ENCODE results near the gene NTSR1. TPM values are rescaled to one million over a fixed set of nuclear protein-coding genes. Genes with fewer than 3 reads are reported as not detected.
A peak's percentile ranks its signal among the peaks of the same experiment; 100 is the strongest.

Gene NTSR1
- total RNA-seq, 1 experiment from 2014 or later: 4.5 TPM

DNA sequence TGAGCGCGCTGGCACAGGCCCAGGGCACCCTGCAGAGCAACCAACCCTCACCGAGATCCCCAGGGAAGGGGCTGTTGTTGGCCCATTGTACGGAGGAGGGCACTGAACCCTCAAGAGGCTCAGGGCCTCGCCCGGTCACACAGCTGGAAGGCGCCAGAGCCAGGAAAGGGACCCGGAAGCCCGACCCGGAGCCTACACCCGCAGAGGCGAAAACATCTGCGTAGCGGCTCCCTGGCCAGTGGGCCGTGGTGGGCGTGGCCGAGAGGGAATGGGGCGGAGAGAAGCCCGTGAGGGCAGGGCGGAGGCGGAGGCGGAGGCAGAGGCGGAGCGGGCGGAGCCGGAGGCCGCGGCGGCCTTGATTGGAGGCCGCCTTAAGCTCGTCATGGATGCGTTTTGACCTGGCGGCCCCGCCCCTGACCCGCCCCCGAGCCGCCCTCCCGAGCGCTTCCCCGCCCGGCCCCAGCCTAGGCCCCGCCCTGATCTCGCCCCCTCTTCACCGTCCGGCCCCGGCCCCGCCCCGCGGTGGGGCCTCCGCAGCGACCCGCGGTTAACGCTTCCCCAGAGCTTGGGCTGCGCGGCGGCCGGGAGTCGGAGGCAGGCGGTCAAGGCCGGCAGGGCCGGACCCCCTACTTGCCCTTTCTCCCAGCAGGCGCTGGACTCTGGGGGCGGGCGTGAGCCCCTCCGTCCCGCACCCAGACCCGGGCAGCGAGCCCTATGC lies 85.5 kb downstream of the NTSR1 start:
- TF ChIP-seq, protein P1, sequence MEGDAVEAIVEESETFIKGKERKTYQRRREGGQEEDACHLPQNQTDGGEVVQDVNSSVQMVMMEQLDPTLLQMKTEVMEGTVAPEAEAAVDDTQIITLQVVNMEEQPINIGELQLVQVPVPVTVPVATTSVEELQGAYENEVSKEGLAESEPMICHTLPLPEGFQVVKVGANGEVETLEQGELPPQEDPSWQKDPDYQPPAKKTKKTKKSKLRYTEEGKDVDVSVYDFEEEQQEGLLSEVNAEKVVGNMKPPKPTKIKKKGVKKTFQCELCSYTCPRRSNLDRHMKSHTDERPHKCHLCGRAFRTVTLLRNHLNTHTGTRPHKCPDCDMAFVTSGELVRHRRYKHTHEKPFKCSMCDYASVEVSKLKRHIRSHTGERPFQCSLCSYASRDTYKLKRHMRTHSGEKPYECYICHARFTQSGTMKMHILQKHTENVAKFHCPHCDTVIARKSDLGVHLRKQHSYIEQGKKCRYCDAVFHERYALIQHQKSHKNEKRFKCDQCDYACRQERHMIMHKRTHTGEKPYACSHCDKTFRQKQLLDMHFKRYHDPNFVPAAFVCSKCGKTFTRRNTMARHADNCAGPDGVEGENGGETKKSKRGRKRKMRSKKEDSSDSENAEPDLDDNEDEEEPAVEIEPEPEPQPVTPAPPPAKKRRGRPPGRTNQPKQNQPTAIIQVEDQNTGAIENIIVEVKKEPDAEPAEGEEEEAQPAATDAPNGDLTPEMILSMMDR (IDR thresholded peaks at IDR 0.05; ENCODE audit: unreplicated experiment): no peak
- Mint-ChIP-seq H3K9me3 (ENCODE audit: unreplicated experiment) (no peaks in the 10 kb centered on the region), H3K27me3 (ENCODE audit: insufficient read depth, unreplicated experiment) (no peaks in the 10 kb centered on the region), H3K27ac (ENCODE audit: low read depth, unreplicated experiment) (peak overlapping the region; percentile 87), H3K4me1 (ENCODE audit: insufficient read depth, unreplicated experiment) (peaks cover 17% of the 10 kb centered on the region), H3K36me3 (ENCODE audit: insufficient read depth, unreplicated experiment) (peaks cover 11% of the 10 kb centered on the region), H3K4me3 (ENCODE audit: unreplicated experiment) (peak overlapping the region; percentile 76)
- ChIA-PET CTCF (interaction anchor here (0.6 to 7.8 kb wide), 10 partner anchors 10 to 479 kb away, joined by 3 to 85 read pairs (median 4); no protein-coding TSS in a partner anchor), POLR2A (interaction anchor here (0.7 to 4.2 kb wide), 33 partner anchors 11 to 728 kb away, joined by 3 to 44 read pairs (median 5); partner anchors contain the start of genes DIDO1, GID8, OGFR and RPS21)
- peak; percentile 94 for DNase-seq (ENCODE audit: unreplicated experiment)
- intact Hi-C loops (cut with micrococcal nuclease): loop anchor here (2.0 kb wide), 1 partner anchor 491 kb away; the partner anchor contains the start of gene ADRM1
- no TSS peak for BruUV-seq (replicated peaks)

GRCh38 chr20:62795023-62795761 lies 86.6 kb downstream of the NTSR1 start:
- Mint-ChIP-seq H3K4me3 (ENCODE audit: unreplicated experiment) (peak overlapping the region; percentile 76), H3K36me3 (ENCODE audit: insufficient read depth, unreplicated experiment) (peaks cover 17% of the 10 kb centered on the region), H3K4me1 (ENCODE audit: insufficient read depth, unreplicated experiment) (peaks cover 17% of the 10 kb centered on the region), H3K27ac (ENCODE audit: low read depth, unreplicated experiment) (no peak overlapping the region), H3K27me3 (ENCODE audit: insufficient read depth, unreplicated experiment) (no peaks in the 10 kb centered on the region), H3K9me3 (ENCODE audit: unreplicated experiment) (no peaks in the 10 kb centered on the region)
- ChIA-PET CTCF (interaction anchor here (0.7 to 7.8 kb wide), 6 partner anchors 9 to 92 kb away, joined by 3 to 85 read pairs (median 4); no protein-coding TSS in a partner anchor), POLR2A (interaction anchor here (0.8 to 4.2 kb wide), 30 partner anchors 10 to 432 kb away, joined by 3 to 44 read pairs (median 6); partner anchors contain the start of genes DIDO1, GID8, OGFR and RPS21)
- TF ChIP-seq, protein P1 (IDR thresholded peaks at IDR 0.05; ENCODE audit: unreplicated experiment): no peak
- peak; percentile 57 for DNase-seq (ENCODE audit: unreplicated experiment)
- intact Hi-C loops (cut with micrococcal nuclease): loop anchor here (2.0 kb wide), 1 partner anchor 492 kb away; the partner anchor contains the start of gene ADRM1
- no TSS peak for BruUV-seq (replicated peaks)

DNA sequence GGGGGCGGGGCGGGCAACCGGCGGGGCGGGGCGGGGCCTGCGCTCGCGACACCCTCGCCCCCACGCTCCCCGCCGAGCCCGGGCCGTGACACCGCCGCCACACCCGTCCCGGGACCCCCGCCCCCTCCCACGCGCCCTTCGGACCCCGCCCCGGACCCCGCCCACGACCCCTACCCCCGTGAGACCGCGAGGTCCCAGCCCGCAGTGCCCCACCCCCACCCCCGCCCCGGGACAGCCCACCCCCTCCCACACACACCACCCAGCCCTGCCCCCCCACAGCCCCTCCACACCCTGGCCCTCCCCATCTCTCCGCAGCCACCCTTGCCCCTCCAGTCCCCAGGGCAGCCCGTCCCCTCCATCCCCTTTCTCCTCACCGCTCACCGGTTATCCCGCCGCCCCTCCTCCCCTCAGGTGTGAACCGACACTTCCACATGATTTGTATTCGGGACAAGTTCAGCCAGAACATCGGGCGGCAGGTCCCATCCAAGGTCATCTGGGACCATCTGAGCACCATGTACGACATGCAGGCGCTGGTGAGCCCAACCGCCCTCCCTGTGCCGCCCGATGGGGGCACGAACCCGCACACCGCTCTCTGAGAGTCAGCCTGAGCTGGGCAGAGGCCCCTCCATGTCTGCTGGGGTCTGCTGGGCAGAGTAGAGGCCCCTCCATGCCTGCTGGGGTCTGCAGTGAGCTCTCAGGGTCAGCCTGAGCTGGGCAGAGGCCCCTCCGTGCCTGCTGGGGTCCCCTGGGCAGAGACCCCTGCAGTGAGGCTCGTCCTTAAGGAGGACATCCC lies 88.3 kb downstream of the NTSR1 start:
- peak overlapping the region; percentile 73 for H3K27ac Mint-ChIP-seq (ENCODE audit: low read depth, unreplicated experiment)
- ChIA-PET POLR2A (interaction anchor here (0.6 to 4.2 kb wide), 31 partner anchors 8 to 845 kb away, joined by 3 to 44 read pairs (median 4); partner anchors contain the start of genes DIDO1, GID8, OGFR and RPS21), CTCF (interaction anchor here (1.0 to 1.2 kb wide), 2 partner anchors 12 to 180 kb away, joined by 3 to 5 read pairs; no protein-coding TSS in a partner anchor)

More for the DNA sequence above, 88.3 kb downstream of the NTSR1 start:
- TF ChIP-seq, protein P1 (IDR thresholded peaks at IDR 0.05; ENCODE audit: unreplicated experiment): no peak
- DNase-seq (ENCODE audit: unreplicated experiment): no peak
- H3K4me1 Mint-ChIP-seq (ENCODE audit: insufficient read depth, unreplicated experiment): peaks cover 9% of the 10 kb centered on the region
- BruUV-seq (replicated peaks): no TSS peak
- peaks cover 28% of the 10 kb centered on the region for H3K36me3 Mint-ChIP-seq (ENCODE audit: insufficient read depth, unreplicated experiment)
- intact Hi-C loops (cut with micrococcal nuclease): no loop called here
- H3K4me3 Mint-ChIP-seq (ENCODE audit: unreplicated experiment): peak overlapping the region; percentile 67
- no peaks in the 10 kb centered on the region for H3K9me3 Mint-ChIP-seq (ENCODE audit: unreplicated experiment)
- no peaks in the 10 kb centered on the region for H3K27me3 Mint-ChIP-seq (ENCODE audit: insufficient read depth, unreplicated experiment)

Measured in MCF 10A (cell line).